Fibroblast of lung (primary cell): ENCODE data around the gene ADGRD1.

ENCODE experiments used
- EZH2 ChIP-seq: IDR thresholded peaks from 2 replicates; pipeline ENCODE4 v1.5.1; 2012; ENCODE audit warnings: low read length, control low read depth, mild to moderate bottlenecking; ENCODE audit errors: missing control alignments
- TF ChIP-seq, protein P1 (sequence below), 2 donors: IDR thresholded peaks in 1 of 2; conservative IDR thresholded peaks in 1 of 2; 1 replicate in 1 of 2; 2 replicates in 1 of 2; pipeline ENCODE4 v1.5.1; 2011 to 2012; ENCODE audit warnings: low read length in 2 of 2, control low read depth in 1 of 2, inconsistent platforms in 1 of 2, low read depth in 1 of 2, mild to moderate bottlenecking in 1 of 2

DNA sequence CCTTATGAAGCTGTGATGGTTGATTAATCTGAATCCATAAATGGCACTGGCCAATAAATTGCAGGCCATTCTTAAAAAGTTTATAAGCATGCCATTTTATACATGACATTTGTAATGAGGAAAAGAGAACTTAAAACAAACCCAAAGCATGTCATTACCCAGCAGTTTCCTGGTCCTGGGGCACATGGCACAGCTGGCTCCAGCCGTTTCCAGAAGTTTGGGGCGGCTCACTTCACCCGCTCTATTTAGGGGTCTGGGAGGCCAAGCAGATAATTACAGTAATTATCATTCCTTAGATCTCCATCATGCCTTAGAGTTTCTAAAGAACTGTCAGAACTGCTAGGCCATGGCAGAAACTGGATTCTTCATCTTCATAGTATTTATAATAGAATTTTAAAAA lies 6.4 kb downstream of the ADGRD1 start:
- TF ChIP-seq, protein P1, sequence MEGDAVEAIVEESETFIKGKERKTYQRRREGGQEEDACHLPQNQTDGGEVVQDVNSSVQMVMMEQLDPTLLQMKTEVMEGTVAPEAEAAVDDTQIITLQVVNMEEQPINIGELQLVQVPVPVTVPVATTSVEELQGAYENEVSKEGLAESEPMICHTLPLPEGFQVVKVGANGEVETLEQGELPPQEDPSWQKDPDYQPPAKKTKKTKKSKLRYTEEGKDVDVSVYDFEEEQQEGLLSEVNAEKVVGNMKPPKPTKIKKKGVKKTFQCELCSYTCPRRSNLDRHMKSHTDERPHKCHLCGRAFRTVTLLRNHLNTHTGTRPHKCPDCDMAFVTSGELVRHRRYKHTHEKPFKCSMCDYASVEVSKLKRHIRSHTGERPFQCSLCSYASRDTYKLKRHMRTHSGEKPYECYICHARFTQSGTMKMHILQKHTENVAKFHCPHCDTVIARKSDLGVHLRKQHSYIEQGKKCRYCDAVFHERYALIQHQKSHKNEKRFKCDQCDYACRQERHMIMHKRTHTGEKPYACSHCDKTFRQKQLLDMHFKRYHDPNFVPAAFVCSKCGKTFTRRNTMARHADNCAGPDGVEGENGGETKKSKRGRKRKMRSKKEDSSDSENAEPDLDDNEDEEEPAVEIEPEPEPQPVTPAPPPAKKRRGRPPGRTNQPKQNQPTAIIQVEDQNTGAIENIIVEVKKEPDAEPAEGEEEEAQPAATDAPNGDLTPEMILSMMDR (conservative IDR thresholded peaks at IDR 0.05 in 1 of 2, IDR thresholded peaks at IDR 0.05 in 1 of 2; ENCODE audit: low read depth in 1 of 2, low read length in 2 of 2), result no peak
- TF ChIP-seq EZH2, result no peak
